K562 (cell line): ENCODE data around the gene SUV39H2. TPM values are rescaled to one million over a fixed set of nuclear protein-coding genes. Genes with fewer than 3 reads are reported as not detected.

Source experiments
- MGA ChIP-seq: fragments of 450-650 bp; IDR thresholded peaks from 2 replicates; pipeline ENCODE4 v1.6.1; 2016; ENCODE audit warnings: mild to moderate bottlenecking, moderate library complexity
- PHB2 ChIP-seq: fragments of 450-650 bp; IDR thresholded peaks from 2 replicates; pipeline ENCODE4 v1.6.1; 2017; ENCODE audit warnings: low read depth
- POLR2AphosphoS2 ChIP-seq: IDR thresholded peaks from 2 replicates; pipeline ENCODE4 v1.6.1; 2012; ENCODE audit warnings: low read length, improper control_type of control experiment
- POLR2G ChIP-seq: fragments of 200-400 bp; formaldehyde crosslinking; IDR thresholded peaks from 2 replicates; pipeline ENCODE4 v1.6.1; 2017; ENCODE audit warnings: low read depth, mild to moderate bottlenecking, antibody characterized with exemption, low read length, moderate library complexity
- RBM22 ChIP-seq: fragments of 200-400 bp; formaldehyde crosslinking; IDR thresholded peaks from 2 replicates; pipeline ENCODE4 v1.6.1; 2018; ENCODE audit warnings: low read length, low read depth; ENCODE audit not compliant: poor library complexity, severe bottlenecking
- USF2 ChIP-seq: sonication (generic); formaldehyde crosslinking; IDR thresholded peaks from 2 replicates; pipeline ENCODE4 v1.5.0; 2020; ENCODE audit warnings: missing genetic modification reagents
- polyA plus RNA-seq, 8 experiments: library from polyadenylated mRNA; depleted of rRNA in 4 of 8; stranded (reverse) in 5 of 8; unstranded in 3 of 8; fragments of >200 nt; fragmentation: Nextera tagmentation in 2 of 8; fragmentation: Illumina TruSeq in 1 of 8; extraction: Ambion mirVana in 2 of 8; extraction: Trizol in 1 of 8; gene quantifications; 2 replicates each; pipeline versions ENCODE4 v1.2.1 to v1.2.3, GENCODE V29; 2011 to 2014; ENCODE audit warnings: inconsistent platforms in 1 of 8, missing spikeins in 1 of 8
- total RNA-seq, 7 experiments: library from RNA; depleted of rRNA in 6 of 7; stranded (reverse); fragments of >200 nt in 6 of 7; fragmentation: Illumina TruSeq in 2 of 7; extraction: Trizol in 2 of 7; gene quantifications; 2 replicates each; pipeline versions ENCODE4 v1.2.1 to v1.2.3, GENCODE V29; 2011 to 2021; ENCODE audit warnings: low replicate concordance in 1 of 7
- TF ChIP-seq, protein P1 (sequence below): fragments of 450-650 bp; formaldehyde crosslinking; IDR thresholded peaks from 2 replicates; pipeline ENCODE4 v1.4.0; 2020; ENCODE audit warnings: mild to moderate bottlenecking
- TF ChIP-seq, protein P2 (sequence below): fragments of 450-650 bp; formaldehyde crosslinking; IDR thresholded peaks from 2 replicates; pipeline ENCODE4 v1.4.0; 2020; ENCODE audit warnings: mild to moderate bottlenecking, moderate library complexity
- TF ChIP-seq, protein P3 (sequence below): fragments of 450-650 bp; formaldehyde crosslinking; IDR thresholded peaks from 2 replicates; pipeline ENCODE4 v1.4.0; 2022; ENCODE audit warnings: missing genetic modification characterization

Gene SUV39H2
- total and polyA plus RNA-seq, 9 of the 15 experiments (the other 6 are each of a cell fraction or from before 2014, with no cell fraction given), result 24.1 to 54.3 (median 41.3) TPM

- TF ChIP-seq MGA (peak; percentile 46), POLR2G (peak; percentile 98), POLR2AphosphoS2 (no peak), USF2 (CRISPR knock-in tag) (no peak), RBM22 (no peak), PHB2 (no peak)
- TF ChIP-seq, protein P1, sequence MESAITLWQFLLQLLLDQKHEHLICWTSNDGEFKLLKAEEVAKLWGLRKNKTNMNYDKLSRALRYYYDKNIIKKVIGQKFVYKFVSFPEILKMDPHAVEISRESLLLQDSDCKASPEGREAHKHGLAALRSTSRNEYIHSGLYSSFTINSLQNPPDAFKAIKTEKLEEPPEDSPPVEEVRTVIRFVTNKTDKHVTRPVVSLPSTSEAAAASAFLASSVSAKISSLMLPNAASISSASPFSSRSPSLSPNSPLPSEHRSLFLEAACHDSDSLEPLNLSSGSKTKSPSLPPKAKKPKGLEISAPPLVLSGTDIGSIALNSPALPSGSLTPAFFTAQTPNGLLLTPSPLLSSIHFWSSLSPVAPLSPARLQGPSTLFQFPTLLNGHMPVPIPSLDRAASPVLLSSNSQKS, result no peak
- TF ChIP-seq, protein P2, sequence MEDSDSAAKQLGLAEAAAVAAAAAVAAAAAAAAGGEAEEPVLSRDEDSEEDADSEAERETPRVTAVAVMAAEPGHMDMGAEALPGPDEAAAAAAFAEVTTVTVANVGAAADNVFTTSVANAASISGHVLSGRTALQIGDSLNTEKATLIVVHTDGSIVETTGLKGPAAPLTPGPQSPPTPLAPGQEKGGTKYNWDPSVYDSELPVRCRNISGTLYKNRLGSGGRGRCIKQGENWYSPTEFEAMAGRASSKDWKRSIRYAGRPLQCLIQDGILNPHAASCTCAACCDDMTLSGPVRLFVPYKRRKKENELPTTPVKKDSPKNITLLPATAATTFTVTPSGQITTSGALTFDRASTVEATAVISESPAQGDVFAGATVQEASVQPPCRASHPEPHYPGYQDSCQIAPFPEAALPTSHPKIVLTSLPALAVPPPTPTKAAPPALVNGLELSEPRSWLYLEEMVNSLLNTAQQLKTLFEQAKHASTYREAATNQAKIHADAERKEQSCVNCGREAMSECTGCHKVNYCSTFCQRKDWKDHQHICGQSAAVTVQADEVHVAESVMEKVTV (CRISPR knock-in tag), result no peak
- TF ChIP-seq, protein P3, sequence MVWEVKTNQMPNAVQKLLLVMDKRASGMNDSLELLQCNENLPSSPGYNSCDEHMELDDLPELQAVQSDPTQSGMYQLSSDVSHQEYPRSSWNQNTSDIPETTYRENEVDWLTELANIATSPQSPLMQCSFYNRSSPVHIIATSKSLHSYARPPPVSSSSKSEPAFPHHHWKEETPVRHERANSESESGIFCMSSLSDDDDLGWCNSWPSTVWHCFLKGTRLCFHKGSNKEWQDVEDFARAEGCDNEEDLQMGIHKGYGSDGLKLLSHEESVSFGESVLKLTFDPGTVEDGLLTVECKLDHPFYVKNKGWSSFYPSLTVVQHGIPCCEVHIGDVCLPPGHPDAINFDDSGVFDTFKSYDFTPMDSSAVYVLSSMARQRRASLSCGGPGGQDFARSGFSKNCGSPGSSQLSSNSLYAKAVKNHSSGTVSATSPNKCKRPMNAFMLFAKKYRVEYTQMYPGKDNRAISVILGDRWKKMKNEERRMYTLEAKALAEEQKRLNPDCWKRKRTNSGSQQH (CRISPR knock-in tag), result no peak
Measured at GRCh38 chr10:14837757-14838581, 40.7 kb upstream of the SUV39H2 start, which contains the start of the genes CDNF, HSPA14 and MSANTD7 (continued).
